ENCODE results near the gene RBMS1. TPM values are rescaled to one million over a fixed set of nuclear protein-coding genes. Genes with fewer than 3 reads are reported as not detected.

Gene RBMS1
- total RNA-seq, 1 experiment from 2014 or later = 65.4 TPM

GRCh38 chr2:160291382-160291781 lies 202.2 kb downstream of the RBMS1 start:
- DNase-seq (ENCODE audit: unreplicated experiment) = no peak
- intact Hi-C loops (cut with micrococcal nuclease) = no loop called here
- TF ChIP-seq CTCF (IDR thresholded peaks at IDR 0.05; ENCODE audit: unreplicated experiment) = no peak
- Mint-ChIP-seq H3K9me3 (ENCODE audit: unreplicated experiment) (no peaks in the 10 kb centered on the region), H3K27me3 (ENCODE audit: insufficient read depth, unreplicated experiment) (no peaks in the 10 kb centered on the region), H3K36me3 (ENCODE audit: insufficient read depth, unreplicated experiment) (peaks cover 35% of the 10 kb centered on the region), H3K4me3 (ENCODE audit: unreplicated experiment) (no peak overlapping the region), H3K4me1 (ENCODE audit: insufficient read depth, unreplicated experiment) (peaks cover 55% of the 10 kb centered on the region), H3K27ac (ENCODE audit: low read depth, unreplicated experiment) (peak overlapping the region; percentile 81)
- CTCF ChIA-PET = interaction anchor here (0.6 to 2.2 kb wide), 6 partner anchors 9 to 771 kb away, joined by 3 to 6 read pairs (median 4); no protein-coding TSS in a partner anchor
- POLR2A ChIA-PET = interaction anchor here (0.8 to 1.2 kb wide), 3 partner anchors 14 to 181 kb away, joined by 3 read pairs; no protein-coding TSS in a partner anchor
- BruUV-seq (replicated peaks) = no TSS peak

- no TSS peak for BruUV-seq (replicated peaks)
- intact Hi-C loops (cut with micrococcal nuclease) = no loop called here
- peaks cover 55% of the 10 kb centered on the region for H3K4me1 Mint-ChIP-seq (ENCODE audit: insufficient read depth, unreplicated experiment)
- peaks cover 34% of the 10 kb centered on the region for H3K36me3 Mint-ChIP-seq (ENCODE audit: insufficient read depth, unreplicated experiment)
- no peak for DNase-seq (ENCODE audit: unreplicated experiment)
- ChIA-PET CTCF (interaction anchor here (0.6 to 1.9 kb wide), 5 partner anchors 10 to 772 kb away, joined by 3 to 5 read pairs (median 4); no protein-coding TSS in a partner anchor), POLR2A (interaction anchor here (0.8 to 0.9 kb wide), 2 partner anchors 14 to 181 kb away, joined by 3 read pairs; no protein-coding TSS in a partner anchor)
- H3K27me3 Mint-ChIP-seq (ENCODE audit: insufficient read depth, unreplicated experiment) = no peaks in the 10 kb centered on the region
- peak overlapping the region; percentile 81 for H3K27ac Mint-ChIP-seq (ENCODE audit: low read depth, unreplicated experiment)
- H3K9me3 Mint-ChIP-seq (ENCODE audit: unreplicated experiment) = no peaks in the 10 kb centered on the region
- H3K4me3 Mint-ChIP-seq (ENCODE audit: unreplicated experiment) = no peak overlapping the region
- no peak for TF ChIP-seq CTCF (IDR thresholded peaks at IDR 0.05; ENCODE audit: unreplicated experiment)
Measured at GRCh38 chr2:160290598-160290997, 203.0 kb downstream of the RBMS1 start.

- BruUV-seq (replicated peaks) = no TSS peak
- ChIA-PET CTCF (interaction anchor here (0.6 to 1.2 kb wide), 2 partner anchors 10 to 63 kb away, joined by 3 read pairs; no protein-coding TSS in a partner anchor), POLR2A (no interaction called here)
- Mint-ChIP-seq H3K36me3 (ENCODE audit: insufficient read depth, unreplicated experiment) (peaks cover 36% of the 10 kb centered on the region), H3K4me3 (ENCODE audit: unreplicated experiment) (no peak overlapping the region), H3K9me3 (ENCODE audit: unreplicated experiment) (no peaks in the 10 kb centered on the region), H3K27ac (ENCODE audit: low read depth, unreplicated experiment) (no peak overlapping the region), H3K27me3 (ENCODE audit: insufficient read depth, unreplicated experiment) (no peaks in the 10 kb centered on the region), H3K4me1 (ENCODE audit: insufficient read depth, unreplicated experiment) (peaks cover 55% of the 10 kb centered on the region)
- no peak for TF ChIP-seq CTCF (IDR thresholded peaks at IDR 0.05; ENCODE audit: unreplicated experiment)
- intact Hi-C loops (cut with micrococcal nuclease) = no loop called here
- no peak for DNase-seq (ENCODE audit: unreplicated experiment)
Measured at GRCh38 chr2:160289831-160290230, 203.8 kb downstream of the RBMS1 start.

GRCh38 chr2:160289126-160289525 lies 204.5 kb downstream of the RBMS1 start:
- POLR2A ChIA-PET = no interaction called here
- Mint-ChIP-seq H3K4me3 (ENCODE audit: unreplicated experiment) (no peak overlapping the region), H3K4me1 (ENCODE audit: insufficient read depth, unreplicated experiment) (peaks cover 49% of the 10 kb centered on the region), H3K36me3 (ENCODE audit: insufficient read depth, unreplicated experiment) (peaks cover 43% of the 10 kb centered on the region), H3K27ac (ENCODE audit: low read depth, unreplicated experiment) (peak overlapping the region; percentile 86), H3K9me3 (ENCODE audit: unreplicated experiment) (no peaks in the 10 kb centered on the region), H3K27me3 (ENCODE audit: insufficient read depth, unreplicated experiment) (no peaks in the 10 kb centered on the region)
- CTCF ChIA-PET = interaction anchor here (0.5 to 1.2 kb wide), 4 partner anchors 10 to 180 kb away, joined by 3 read pairs; no protein-coding TSS in a partner anchor
- DNase-seq (ENCODE audit: unreplicated experiment) = no peak
- intact Hi-C loops (cut with micrococcal nuclease) = no loop called here
- BruUV-seq (replicated peaks) = no TSS peak
- no peak for TF ChIP-seq CTCF (IDR thresholded peaks at IDR 0.05; ENCODE audit: unreplicated experiment)
